Heart left ventricle (tissue), 13 donors: Measurements from ENCODE around the gene FAM43B.

Experiments
- POLR2A ChIP-seq, 2 donors: fragments of 450-650 bp; IDR thresholded peaks; one replicate each; pipeline ENCODE4 v1.6.1; 2017; ENCODE audit warnings: antibody characterized with exemption in 2 of 2, mild to moderate bottlenecking in 2 of 2, moderate library complexity in 2 of 2
- TF ChIP-seq, protein P1 (sequence below), 12 donors: fragments of 200-600 bp; sonication (generic) in 4 of 12; IDR thresholded peaks; one replicate each; pipeline versions ENCODE4 v1.5.0 to v1.8.0; 2018 to 2022; ENCODE audit warnings: antibody characterized with exemption in 12 of 12, mild to moderate bottlenecking in 5 of 12
- donor health status: ischemic (EF 13 %, LVEDD 7.1; RV severe dilation, severe dysfunction).
- donor health status: DM: no; HTN: yes; CAD: no.
- donor health status: DM: no; HTN: no; CAD: no.
- donor health status: ischemic (EF 25% LVEDD 6.9; RV normal size, moderate dysfunction).
- donor health status: ischemic (EF 25% LVEDD 5.7; RV mildly dilated, moderate dysfunction).
- donor health status: ischemic (EF 35%, LVEDD 5.7; RV mildly dilated, moderate dysfunction).
- donor health status: nonischemic (EF 11% LVEDD 7.7; RV severe dilation, severe dysfunction).
- donor health status: DM: yes; HTN: yes; CAD: no.
- donor health status: PGD.
- donor health status: ischemic (EF 29% LVEDD 5.4; RV normal size, mild dysfunction).
- donor health status: nonischemic (EF 23%, LVEDD 6.1; RV moderate dilation, normal function).

DNA sequence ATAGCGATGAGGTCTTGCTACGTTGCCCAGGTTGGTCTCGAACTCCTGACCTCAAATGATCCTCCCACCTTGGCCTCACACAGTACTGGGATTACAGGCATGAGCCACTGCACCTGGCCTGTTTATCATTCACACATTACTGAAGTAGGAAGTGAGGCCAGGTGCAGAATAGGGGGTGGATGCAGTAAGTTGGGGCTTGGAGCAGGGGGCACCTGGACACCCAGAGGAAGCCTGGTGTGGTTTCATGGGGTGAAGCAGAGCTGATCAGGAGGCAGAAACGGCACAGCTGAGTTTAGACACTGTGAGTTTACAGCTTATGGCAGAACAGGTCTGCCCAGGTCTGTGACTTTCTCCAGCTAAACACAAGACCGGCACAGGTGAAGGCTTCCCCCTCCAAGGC lies 41.4 kb downstream of the FAM43B start:
- TF ChIP-seq, protein P1, sequence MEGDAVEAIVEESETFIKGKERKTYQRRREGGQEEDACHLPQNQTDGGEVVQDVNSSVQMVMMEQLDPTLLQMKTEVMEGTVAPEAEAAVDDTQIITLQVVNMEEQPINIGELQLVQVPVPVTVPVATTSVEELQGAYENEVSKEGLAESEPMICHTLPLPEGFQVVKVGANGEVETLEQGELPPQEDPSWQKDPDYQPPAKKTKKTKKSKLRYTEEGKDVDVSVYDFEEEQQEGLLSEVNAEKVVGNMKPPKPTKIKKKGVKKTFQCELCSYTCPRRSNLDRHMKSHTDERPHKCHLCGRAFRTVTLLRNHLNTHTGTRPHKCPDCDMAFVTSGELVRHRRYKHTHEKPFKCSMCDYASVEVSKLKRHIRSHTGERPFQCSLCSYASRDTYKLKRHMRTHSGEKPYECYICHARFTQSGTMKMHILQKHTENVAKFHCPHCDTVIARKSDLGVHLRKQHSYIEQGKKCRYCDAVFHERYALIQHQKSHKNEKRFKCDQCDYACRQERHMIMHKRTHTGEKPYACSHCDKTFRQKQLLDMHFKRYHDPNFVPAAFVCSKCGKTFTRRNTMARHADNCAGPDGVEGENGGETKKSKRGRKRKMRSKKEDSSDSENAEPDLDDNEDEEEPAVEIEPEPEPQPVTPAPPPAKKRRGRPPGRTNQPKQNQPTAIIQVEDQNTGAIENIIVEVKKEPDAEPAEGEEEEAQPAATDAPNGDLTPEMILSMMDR (IDR thresholded peaks at IDR 0.05), result no peak
- no peak for TF ChIP-seq POLR2A (IDR thresholded peaks at IDR 0.05)
